Ectodermal cell (in vitro differentiated cells): ENCODE results near the gene KIF5C.

Experiments
- H3K27ac ChIP-seq: 2 replicates; pipeline ENCODE4 v1.7.0; 2013; ENCODE audit warnings: mild to moderate bottlenecking, low read depth, low read length; ENCODE audit not compliant: insufficient read depth, poor library complexity, severe bottlenecking
- H3K27me3 ChIP-seq: 2 replicates; pipeline ENCODE4 v1.7.0; 2013; ENCODE audit warnings: mild to moderate bottlenecking, low read length; ENCODE audit not compliant: insufficient read depth, control insufficient read depth, poor library complexity, severe bottlenecking
- H3K36me3 ChIP-seq: one replicate; pipeline ENCODE4 v1.7.0; 2013; ENCODE audit warnings: low read length; ENCODE audit not compliant: control insufficient read depth, insufficient read depth
- H3K4me1 ChIP-seq: one replicate; pipeline ENCODE4 v1.7.0; 2013; ENCODE audit warnings: low read length; ENCODE audit not compliant: control insufficient read depth, insufficient read depth
- H3K4me3 ChIP-seq: 2 replicates; pipeline ENCODE4 v1.7.0; 2013; ENCODE audit warnings: low read depth, low read length, control low read depth; ENCODE audit not compliant: insufficient read depth
- H3K9me3 ChIP-seq: 2 replicates; pipeline ENCODE4 v1.7.0; 2013; ENCODE audit warnings: mild to moderate bottlenecking, low read length, moderate library complexity; ENCODE audit not compliant: control insufficient read depth
- WGBS, 2 experiments: methylation state at CpG; one replicate each; pipeline ENCODE4 v1.1.7; 2013; ENCODE audit warnings: missing lambda C conversion rate in 2 of 2; 5-methylcytosine and 5-hydroxymethylcytosine counted together

Gene KIF5C

GRCh38 chr2:149063177-149063576 lies 188.2 kb downstream of the KIF5C start:
- 90 to 95% methylated on average over 3 to 4 of the region's 4 CpGs for WGBS, 2 experiments
- Histone ChIP-seq H3K27ac (no peak overlapping the region), H3K9me3 (no peaks in the 10 kb centered on the region)

GRCh38 chr2:149064365-149064841 lies 189.4 kb downstream of the KIF5C start:
- H3K9me3 ChIP-seq = no peaks in the 10 kb centered on the region
- H3K27me3 ChIP-seq = no peaks in the 10 kb centered on the region
- no peak overlapping the region for H3K27ac ChIP-seq
- 60 to 68% methylated on average over 3 of the region's 3 CpGs for WGBS, 2 experiments
- H3K36me3 ChIP-seq = no peaks in the 10 kb centered on the region
- no peaks in the 10 kb centered on the region for H3K4me1 ChIP-seq
- no peak overlapping the region for H3K4me3 ChIP-seq

More at GRCh38 chr2:149063177-149063576, 188.2 kb downstream of the KIF5C start:
- Histone ChIP-seq H3K27me3 (no peaks in the 10 kb centered on the region), H3K36me3 (no peaks in the 10 kb centered on the region), H3K4me1 (no peaks in the 10 kb centered on the region), H3K4me3 (no peak overlapping the region)

- H3K4me1 ChIP-seq = no peaks in the 10 kb centered on the region
- no peaks in the 10 kb centered on the region for H3K36me3 ChIP-seq
- H3K27me3 ChIP-seq = no peaks in the 10 kb centered on the region
- WGBS, 2 experiments = 90 to 91% methylated on average over 4 to 5 of the region's 5 CpGs
- H3K9me3 ChIP-seq = no peaks in the 10 kb centered on the region
- H3K27ac ChIP-seq = no peak overlapping the region
- no peak overlapping the region for H3K4me3 ChIP-seq
Observed at GRCh38 chr2:149064856-149065630, 190.0 kb downstream of the KIF5C start.

GRCh38 chr2:149068225-149068995 lies 193.4 kb downstream of the KIF5C start:
- no peaks in the 10 kb centered on the region for H3K9me3 ChIP-seq
- no peaks in the 10 kb centered on the region for H3K36me3 ChIP-seq
- no peak overlapping the region for H3K4me3 ChIP-seq
- H3K4me1 ChIP-seq = no peaks in the 10 kb centered on the region
- WGBS, 2 experiments = 91 to 92% methylated on average over 5 of the region's 6 CpGs
- no peaks in the 10 kb centered on the region for H3K27me3 ChIP-seq
- H3K27ac ChIP-seq = no peak overlapping the region

- Histone ChIP-seq H3K9me3 (no peaks in the 10 kb centered on the region), H3K4me3 (no peak overlapping the region), H3K27ac (no peak overlapping the region), H3K4me1 (no peaks in the 10 kb centered on the region), H3K27me3 (no peaks in the 10 kb centered on the region), H3K36me3 (no peaks in the 10 kb centered on the region)
- WGBS, 2 experiments = 96 to 98% methylated on average over 4 to 5 of the region's 5 CpGs
Observed at GRCh38 chr2:149068996-149069888, 194.2 kb downstream of the KIF5C start.

GRCh38 chr2:149070681-149071320 lies 195.8 kb downstream of the KIF5C start:
- 80 to 81% methylated on average over 9 of the region's 9 CpGs for WGBS, 2 experiments
- Histone ChIP-seq H3K27me3 (no peaks in the 10 kb centered on the region), H3K4me3 (no peak overlapping the region), H3K4me1 (peaks cover under 1% of the 10 kb centered on the region), H3K9me3 (no peaks in the 10 kb centered on the region), H3K36me3 (no peaks in the 10 kb centered on the region), H3K27ac (no peak overlapping the region)

GRCh38 chr2:149075105-149075504 lies 200.1 kb downstream of the KIF5C start:
- H3K27me3 ChIP-seq = peaks cover 10% of the 10 kb centered on the region
- H3K9me3 ChIP-seq = no peaks in the 10 kb centered on the region
- H3K36me3 ChIP-seq = no peaks in the 10 kb centered on the region
- H3K4me1 ChIP-seq = peaks cover 22% of the 10 kb centered on the region
- no peak overlapping the region for H3K4me3 ChIP-seq
- H3K27ac ChIP-seq = no peak overlapping the region
- WGBS, 2 experiments = 85 to 98% methylated on average over 1 to 2 of the region's 2 CpGs

- Histone ChIP-seq H3K36me3 (no peaks in the 10 kb centered on the region), H3K4me1 (peaks cover 22% of the 10 kb centered on the region), H3K4me3 (no peak overlapping the region), H3K27ac (no peak overlapping the region), H3K9me3 (no peaks in the 10 kb centered on the region), H3K27me3 (peaks cover 10% of the 10 kb centered on the region)
- WGBS, 2 experiments = 53 to 54% methylated on average over 10 of the region's 10 CpGs
Observed at GRCh38 chr2:149075853-149076252, 200.8 kb downstream of the KIF5C start.
